HG03342 (cell line): ENCODE measurements around the gene RPS6KA2.
A peak's percentile ranks its signal among the peaks of the same experiment; 100 is the strongest.

ENCODE experiments used
- ATAC-seq: cut with Tn5 transposase; IDR thresholded peaks from one replicate; pipeline ENCODE4 v1.9.1; 2021; ENCODE audit warnings: mild to moderate bottlenecking, moderate library complexity; ENCODE audit not compliant: unreplicated experiment

The RPS6KA2 gene

GRCh38 chr6:166459272-166459671, 167.8 kb downstream of the RPS6KA2 start:
- ATAC-seq, result no peak

- ATAC-seq, result peak; percentile 47
Observed at GRCh38 chr6:166456395-166457156, 170.5 kb downstream of the RPS6KA2 start.

GRCh38 chr6:166454692-166455515, 172.1 kb downstream of the RPS6KA2 start:
- ATAC-seq, result no peak

- ATAC-seq, result no peak
Observed at GRCh38 chr6:166453651-166454050, 173.4 kb downstream of the RPS6KA2 start.

GRCh38 chr6:166450167-166450873, 176.7 kb downstream of the RPS6KA2 start:
- ATAC-seq, result no peak

- ATAC-seq, result no peak
Observed at GRCh38 chr6:166449641-166450040, 177.4 kb downstream of the RPS6KA2 start.

- no peak for ATAC-seq
Observed at GRCh38 chr6:166449036-166449435, 178.0 kb downstream of the RPS6KA2 start.

GRCh38 chr6:166448432-166448831, 178.6 kb downstream of the RPS6KA2 start:
- no peak for ATAC-seq

GRCh38 chr6:166446567-166447065, 180.4 kb downstream of the RPS6KA2 start:
- no peak for ATAC-seq

GRCh38 chr6:166446146-166446545, 180.9 kb downstream of the RPS6KA2 start:
- no peak for ATAC-seq

- ATAC-seq, result no peak
Observed at GRCh38 chr6:166444446-166444845, 182.6 kb downstream of the RPS6KA2 start.

- no peak for ATAC-seq
Observed at GRCh38 chr6:166443166-166443565, 183.9 kb downstream of the RPS6KA2 start.

- ATAC-seq, result no peak
Observed at GRCh38 chr6:166442131-166442685, 184.8 kb downstream of the RPS6KA2 start.

- no peak for ATAC-seq
Observed at GRCh38 chr6:166441325-166442078, 185.5 kb downstream of the RPS6KA2 start.

GRCh38 chr6:166440729-166441128, 186.3 kb downstream of the RPS6KA2 start:
- no peak for ATAC-seq

GRCh38 chr6:166440106-166440505, 186.9 kb downstream of the RPS6KA2 start:
- ATAC-seq, result no peak

- no peak for ATAC-seq
Observed at GRCh38 chr6:166439366-166440091, 187.5 kb downstream of the RPS6KA2 start.

GRCh38 chr6:166438211-166438861, 188.7 kb downstream of the RPS6KA2 start:
- ATAC-seq, result no peak

GRCh38 chr6:166437661-166438060, 189.4 kb downstream of the RPS6KA2 start:
- no peak for ATAC-seq
